Activated CD4-positive, alpha-beta T cell treated with anti-CD3 and anti-CD28 coated beads for 24 hours (primary cell): ENCODE data around the gene RAI14.

Source experiments
- DNase-seq, 2 donors: peaks; one replicate each; pipeline ENCODE4 v3.0.0-alpha.2; 2020; ENCODE audit warnings: low read depth in 2 of 2

Gene RAI14

DNA sequence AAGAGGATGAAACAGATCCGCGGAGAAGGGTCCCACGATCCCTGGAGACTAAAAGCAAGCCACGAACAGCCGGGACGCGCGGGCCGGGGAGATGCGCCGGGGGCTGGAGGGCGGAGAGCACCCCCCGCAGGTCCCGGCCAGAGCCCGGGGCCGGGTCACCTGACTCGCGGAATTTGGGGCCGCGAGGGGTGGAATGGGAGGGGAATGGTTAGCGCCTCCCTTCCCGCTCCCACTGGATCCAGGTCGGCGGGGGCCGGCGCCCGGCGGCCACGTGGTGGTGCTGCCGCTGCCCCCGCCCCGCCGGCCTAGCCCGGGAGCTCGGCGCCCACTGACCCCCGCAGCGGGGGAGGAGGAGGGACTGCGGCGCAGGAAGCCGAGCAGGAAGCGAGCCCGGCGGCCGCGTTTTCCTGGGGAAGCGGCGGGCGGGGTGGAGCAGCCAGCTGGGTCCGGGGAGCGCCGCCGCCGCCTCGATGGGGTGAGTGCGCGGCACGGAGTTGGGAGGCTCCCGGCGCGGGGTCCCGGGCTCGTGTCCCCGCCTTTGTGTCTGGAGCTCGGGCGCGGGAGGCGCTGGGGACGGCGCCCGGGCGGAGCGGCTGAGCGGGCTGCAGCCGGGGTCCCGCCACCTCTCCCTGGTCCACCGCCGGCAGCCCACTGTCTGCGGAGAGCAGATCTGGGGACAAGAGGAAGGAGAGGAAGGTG lies at the start of gene RAI14:
TSS of gene RAI14 (plus strand) at position 328 of the 699 bp plus-strand sequence. CDS start 30,592 bp downstream, outside the sequence.
- DNase-seq: peak in 1 of 2 donors; percentile 15

GRCh38 chr5:34608368-34608767 lies 47.8 kb upstream of the RAI14 start:
- DNase-seq: no peak

DNA sequence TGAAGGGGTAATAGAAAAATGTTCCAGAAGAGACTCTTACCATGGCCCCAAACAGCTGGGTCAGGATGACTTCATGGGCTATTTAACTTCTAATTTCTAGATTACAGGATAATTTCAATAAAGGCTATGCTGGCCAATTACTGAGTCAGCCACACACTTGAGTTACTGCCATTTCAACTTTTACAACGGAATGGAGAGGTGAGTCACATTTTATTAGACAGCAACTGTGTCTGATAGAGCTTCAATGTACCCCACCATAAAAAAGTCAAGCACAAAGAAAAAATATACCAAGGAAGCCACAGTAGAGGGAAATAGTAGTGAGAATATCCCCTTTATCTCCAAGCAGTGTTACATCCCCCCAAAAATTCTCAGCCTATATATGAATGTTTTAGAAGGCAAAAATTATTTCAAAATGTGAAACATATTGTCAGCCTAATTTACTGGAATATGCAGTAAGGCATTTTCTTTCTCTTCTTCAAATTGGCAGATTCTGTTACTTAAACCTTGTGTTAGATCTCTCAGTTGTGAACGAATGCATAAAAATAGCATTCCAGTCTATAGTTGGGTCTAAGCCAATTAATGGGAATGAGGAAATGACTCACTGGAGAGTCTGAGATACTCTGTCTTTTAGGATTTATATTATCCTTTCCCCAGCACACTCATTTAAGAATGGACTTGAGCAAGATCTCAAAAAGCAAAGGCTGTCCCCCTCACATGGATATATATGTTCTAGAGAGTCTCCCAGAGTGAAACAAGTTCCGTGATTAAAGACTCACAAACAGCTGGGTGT lies 47.1 kb upstream of the RAI14 start:
- no peak for DNase-seq

DNA sequence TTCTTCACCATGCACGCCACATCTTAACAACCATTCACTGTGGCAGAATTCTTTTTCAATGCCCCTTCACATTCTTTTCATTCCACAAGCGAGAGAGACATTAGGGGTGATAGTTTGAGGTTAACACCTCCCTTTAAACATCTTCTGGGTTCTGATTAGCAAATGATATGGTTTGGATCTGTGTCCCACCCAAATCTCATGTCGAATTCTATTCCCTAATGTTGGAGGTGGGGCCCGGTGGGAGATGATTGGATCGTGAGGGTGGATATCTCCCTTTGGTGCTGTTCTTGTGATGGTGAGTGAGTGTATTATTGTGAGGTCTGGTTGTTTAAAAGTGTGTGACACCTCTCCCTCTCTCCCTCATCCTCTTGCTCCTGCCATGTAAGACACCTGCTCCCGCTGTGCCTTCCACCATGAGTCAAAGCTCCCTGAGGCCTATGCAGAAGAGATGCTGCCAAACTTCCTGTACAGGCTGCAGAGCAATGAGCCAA lies 46.1 kb upstream of the RAI14 start:
- DNase-seq: no peak

GRCh38 chr5:34610546-34610945 lies 45.6 kb upstream of the RAI14 start:
- DNase-seq: no peak

- no peak for DNase-seq
Observed at GRCh38 chr5:34611464-34612415, 44.4 kb upstream of the RAI14 start.

DNA sequence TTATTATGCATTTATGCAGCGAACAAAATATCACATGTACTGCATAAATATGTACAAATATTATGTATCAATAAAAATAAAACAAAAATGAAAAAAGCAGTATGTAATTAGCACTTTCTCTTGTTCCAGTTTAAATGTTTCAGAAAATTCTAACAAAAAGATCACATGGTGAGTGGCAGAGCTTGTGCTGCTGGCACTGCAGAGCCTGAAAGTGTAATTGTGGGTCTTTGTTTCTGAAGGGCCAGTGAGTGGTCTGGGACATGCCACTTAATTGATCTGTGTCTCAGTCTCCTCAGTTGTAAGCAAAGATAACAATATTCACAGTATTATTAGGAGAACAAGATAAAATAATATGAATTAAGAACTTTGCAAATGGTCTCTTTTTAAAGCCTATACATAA lies 39.5 kb upstream of the RAI14 start:
- no peak for DNase-seq

DNA sequence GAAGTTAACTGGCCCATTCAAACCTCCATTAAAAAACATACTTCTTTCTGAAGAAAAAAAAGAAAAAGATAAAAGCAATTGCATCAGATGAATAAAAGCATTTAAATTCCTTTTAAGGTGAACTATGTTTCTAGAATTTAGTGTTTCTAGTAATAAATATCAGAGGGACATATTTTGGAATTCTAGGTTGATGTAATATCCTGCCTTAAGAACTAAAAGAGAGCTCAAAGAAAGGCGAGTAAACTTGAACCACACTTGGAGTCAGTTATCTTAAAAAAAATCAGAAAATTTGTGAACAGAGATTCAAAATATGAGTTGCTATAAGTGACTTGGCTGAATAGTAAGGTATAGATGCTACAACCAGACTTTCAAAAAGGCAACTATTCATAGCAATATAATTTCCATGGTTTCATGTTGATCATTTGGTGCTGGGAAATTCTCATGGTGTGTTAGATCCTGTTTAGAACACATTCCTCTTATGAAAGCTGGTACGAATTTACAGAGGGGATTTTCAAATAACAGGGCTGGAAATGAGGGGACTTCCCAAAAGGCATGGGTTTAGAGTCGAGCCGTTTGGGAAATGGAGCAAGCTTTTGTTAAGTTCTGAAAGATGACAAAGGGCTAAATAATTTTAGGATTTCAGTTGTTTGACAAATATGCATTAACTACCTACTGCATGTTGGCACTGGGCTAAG lies 37.6 kb upstream of the RAI14 start:
- DNase-seq: no peak

GRCh38 chr5:34620185-34620584 lies 35.9 kb upstream of the RAI14 start:
- no peak for DNase-seq

DNA sequence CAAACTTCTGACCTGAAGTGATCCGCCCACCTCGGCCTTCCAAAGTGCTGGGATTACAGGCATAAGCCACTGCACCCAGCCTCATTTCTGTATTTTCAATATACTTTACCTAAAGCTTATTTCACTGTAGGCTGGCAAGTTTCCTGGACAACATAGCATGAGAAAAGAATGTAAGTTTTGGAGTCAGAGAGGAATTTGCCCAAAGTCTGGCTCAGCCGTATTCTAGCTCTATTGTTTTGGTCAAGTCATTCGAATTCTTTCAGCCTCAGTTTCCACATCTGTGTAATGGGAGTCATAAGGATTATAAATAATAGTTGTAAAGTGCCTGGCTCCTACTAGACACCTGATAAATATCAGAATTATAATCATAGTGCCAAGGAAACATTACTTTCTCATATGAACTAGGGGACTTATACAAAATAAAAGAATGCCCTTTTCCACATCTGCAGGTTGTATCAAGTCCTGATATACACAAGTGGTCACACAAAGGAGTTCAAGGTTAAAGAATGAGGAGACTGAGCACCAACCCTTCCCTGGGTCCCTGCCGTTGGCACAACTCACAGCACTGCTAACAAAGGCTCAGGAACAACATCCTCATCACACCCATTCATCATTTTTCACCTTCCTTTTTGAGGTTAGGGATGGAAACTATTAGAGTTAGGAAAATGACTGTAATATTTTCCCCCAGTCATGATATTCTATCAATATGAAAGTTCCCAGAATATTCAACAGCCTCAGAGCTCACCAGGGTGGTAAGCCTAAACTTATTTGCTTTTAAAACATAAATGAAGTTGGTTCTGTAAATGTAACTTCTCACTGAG lies 34.6 kb upstream of the RAI14 start:
- DNase-seq: no peak

DNA sequence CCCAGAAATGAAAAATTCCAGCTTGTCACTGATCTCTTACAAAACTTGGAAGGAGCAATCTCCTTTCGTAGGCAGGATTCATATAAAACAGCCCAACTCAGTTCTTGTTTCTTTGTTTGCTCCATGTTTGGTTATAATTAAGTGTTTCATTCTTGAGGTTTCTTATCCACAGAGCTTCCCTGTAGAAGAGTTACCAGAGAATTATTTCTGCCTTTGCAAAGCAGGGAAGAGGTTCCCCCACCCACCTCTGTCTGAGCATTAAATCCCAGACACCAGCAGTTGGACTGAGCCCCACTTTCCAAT lies 34.1 kb upstream of the RAI14 start:
- no peak for DNase-seq

GRCh38 chr5:34624691-34625090 lies 31.4 kb upstream of the RAI14 start:
- no peak for DNase-seq

DNA sequence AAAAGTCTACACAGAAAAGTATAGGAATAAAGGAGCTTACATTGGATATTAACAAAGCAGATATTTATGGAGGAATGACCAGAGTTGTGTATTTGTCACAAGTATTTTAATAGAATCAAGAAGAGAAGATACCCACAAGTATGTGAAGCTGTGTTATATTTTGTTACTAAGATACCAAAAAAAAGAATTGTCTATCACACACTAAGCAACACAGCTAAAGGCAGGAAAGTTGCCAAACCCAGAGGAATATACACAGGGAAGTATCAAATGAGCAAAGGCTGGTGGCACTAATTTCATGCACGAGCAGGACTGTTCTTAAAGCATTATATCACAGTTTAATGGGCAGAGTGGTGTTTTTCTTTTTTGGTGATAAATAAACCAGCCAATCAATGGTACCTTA lies 30.9 kb upstream of the RAI14 start:
- no peak for DNase-seq

DNA sequence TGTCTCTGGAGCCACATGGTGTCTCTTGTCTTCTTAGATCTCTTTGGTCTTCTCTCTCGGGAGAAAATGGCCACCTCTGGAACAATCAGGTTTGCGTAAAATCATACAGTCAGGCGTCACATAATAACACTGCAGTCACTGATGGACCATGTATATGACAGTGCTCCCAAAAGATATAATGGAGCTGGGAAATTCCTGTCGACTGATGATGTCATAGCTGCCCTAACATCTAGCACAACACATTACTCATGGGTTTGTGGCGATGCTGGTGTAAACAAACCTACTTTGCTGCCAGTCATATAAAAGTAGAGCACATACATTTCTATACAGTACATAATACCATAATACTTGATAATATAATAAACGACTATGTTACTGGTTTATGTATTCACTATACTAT lies 30.1 kb upstream of the RAI14 start:
- no peak for DNase-seq

DNA sequence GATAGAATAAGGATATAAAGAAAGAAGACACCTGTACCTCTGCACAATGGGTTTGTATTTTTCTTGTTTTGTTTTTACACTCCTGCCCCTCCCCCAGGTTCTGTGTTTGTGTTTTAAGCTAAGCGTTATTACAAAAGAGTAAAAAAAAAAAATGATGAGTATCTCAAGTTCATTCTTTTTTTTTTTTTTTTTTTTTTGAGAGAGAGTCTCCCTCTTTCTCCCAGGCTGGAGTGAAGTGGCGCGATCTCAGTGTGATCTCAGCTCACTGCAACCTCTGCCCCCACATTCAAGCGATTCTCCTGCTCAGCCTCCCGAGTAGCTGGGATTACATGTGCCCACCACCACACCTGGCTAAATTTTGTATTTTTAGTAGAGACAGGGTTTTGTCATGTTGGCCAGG lies 29.4 kb upstream of the RAI14 start:
- DNase-seq: no peak

- no peak for DNase-seq
Observed at GRCh38 chr5:34627794-34628193, 28.3 kb upstream of the RAI14 start.

- no peak for DNase-seq
Observed at GRCh38 chr5:34628373-34628772, 27.8 kb upstream of the RAI14 start.

DNA sequence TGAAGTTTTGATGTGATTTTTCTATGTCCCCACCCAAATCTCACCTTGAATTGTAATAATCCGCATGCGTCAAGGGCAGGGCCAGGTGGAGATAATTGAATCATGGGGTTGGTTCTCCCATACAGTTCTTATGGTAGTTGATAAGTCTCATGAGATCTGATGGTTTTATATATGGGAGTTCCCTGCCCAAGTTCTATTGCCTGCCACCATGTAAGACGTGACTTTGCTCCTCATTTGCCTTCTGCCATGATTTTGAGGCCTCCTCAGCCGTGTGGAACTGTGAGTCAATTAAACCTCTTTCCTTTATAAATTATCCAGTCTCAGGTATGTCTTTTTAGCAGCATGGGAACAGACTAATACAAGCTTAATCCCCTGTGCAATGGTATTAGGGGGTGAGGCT lies 25.5 kb upstream of the RAI14 start:
- DNase-seq: no peak

DNA sequence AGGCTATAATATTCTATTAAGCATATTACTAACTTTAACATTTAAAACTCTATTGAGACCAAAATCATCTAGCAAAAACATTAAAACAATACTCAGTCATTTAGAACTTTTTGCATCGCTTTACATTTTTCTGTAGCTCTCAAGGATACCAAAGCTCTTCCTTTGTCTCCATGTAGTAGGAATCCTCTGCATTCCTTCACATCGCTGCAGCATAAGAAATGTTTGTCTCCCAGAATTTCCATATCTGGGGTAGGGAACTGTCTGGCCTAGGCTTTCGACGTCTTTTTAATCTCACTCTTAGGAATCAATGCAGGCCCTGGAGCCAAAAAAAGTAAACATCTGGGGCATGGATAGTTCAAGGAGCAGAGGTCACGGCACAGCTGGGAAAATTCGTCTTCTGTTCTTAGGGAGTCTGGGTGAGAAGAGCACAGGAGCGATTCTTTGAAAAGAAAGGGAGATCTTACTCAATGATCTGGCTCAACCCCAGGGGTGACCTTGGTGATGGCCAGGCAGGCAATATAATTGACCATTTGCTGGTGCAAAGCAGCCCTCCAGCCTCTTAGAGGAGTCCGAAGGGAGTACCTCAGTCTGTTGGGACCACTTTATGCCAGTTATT lies 23.2 kb upstream of the RAI14 start:
- DNase-seq: no peak
